Stomach (tissue), 4 donors: Measurements from ENCODE around the gene INSRR.
A peak's percentile ranks its signal among the peaks of the same experiment; 100 is the strongest.

Experiments
- CTCF ChIP-seq, 7 experiments: fragments of 450-650 bp in 4 of 7; fragments of 200-600 bp in 3 of 7; sonication (generic) in 3 of 7; IDR thresholded peaks; one replicate each; pipeline ENCODE4 v1.5.1; 2016 to 2019; ENCODE audit warnings: antibody characterized with exemption in 7 of 7, control low read depth in 2 of 7, mild to moderate bottlenecking in 1 of 7
- POLR2A ChIP-seq, 4 donors: fragments of 450-650 bp; IDR thresholded peaks; one replicate each; pipeline ENCODE4 v1.6.1; 2016; ENCODE audit warnings: antibody characterized with exemption in 4 of 4, control low read depth in 2 of 4, mild to moderate bottlenecking in 1 of 4, moderate library complexity in 1 of 4
- POLR2AphosphoS5 ChIP-seq, 3 donors: sonication (generic); formaldehyde crosslinking; IDR thresholded peaks; one replicate each; pipeline ENCODE4 v1.6.1; 2016; ENCODE audit warnings: antibody characterized with exemption in 3 of 3

- no peak for TF ChIP-seq POLR2A (IDR thresholded peaks at IDR 0.05)
- TF ChIP-seq CTCF (IDR thresholded peaks at IDR 0.05), result no peak
- peak in 2 of 3 donors; percentile 66 to 79 for TF ChIP-seq POLR2AphosphoS5 (IDR thresholded peaks at IDR 0.05)
These were observed 42.2 kb downstream of the INSRR start, which contains the start of gene SH2D2A for GRCh38 chr1:156816561-156817328.
